CD4-positive, alpha-beta T cell treated with Interleukin-4 for 4 hours (primary cell): ENCODE data around the gene FLYWCH1.

ENCODE experiments used
- DNase-seq: peaks from one replicate; pipeline ENCODE4 v3.0.0-alpha.2; 2020

The FLYWCH1 gene

DNA sequence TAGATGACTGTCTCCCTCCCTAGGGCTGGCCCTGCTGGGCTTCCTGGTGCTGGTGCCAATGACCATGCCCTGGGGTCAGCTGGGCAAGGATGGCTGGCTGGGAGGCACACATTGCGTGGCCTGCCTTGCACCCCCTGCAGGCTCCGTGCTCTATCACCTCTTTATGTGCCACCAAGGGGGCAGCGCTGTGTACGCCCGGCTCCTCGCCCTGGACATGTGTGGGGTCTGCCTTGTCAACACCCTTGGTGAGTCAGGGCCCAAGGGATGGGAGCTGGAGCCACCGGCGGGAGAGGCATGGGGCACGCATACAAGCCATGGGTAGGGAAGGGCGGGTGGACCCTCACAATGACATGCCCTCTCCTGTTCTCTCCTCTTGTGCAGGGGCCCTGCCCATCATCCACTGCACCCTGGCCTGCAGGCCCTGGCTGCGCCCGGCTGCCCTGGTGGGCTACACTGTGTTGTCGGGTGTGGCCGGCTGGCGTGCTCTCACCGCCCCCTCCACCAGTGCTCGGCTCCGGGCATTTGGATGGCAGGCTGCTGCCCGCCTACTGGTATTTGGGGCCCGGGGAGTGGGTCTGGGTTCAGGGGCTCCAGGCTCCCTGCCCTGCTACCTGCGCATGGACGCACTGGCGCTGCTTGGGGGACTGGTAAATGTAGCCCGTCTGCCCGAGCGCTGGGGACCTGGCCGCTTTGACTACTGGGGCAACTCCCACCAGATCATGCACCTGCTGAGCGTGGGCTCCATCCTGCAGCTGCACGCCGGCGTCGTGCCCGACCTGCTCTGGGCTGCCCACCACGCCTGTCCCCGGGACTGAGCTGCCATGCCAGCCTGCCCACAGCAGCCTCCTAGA is 59.6 kb downstream of the FLYWCH1 start:
- no peak for DNase-seq

DNA sequence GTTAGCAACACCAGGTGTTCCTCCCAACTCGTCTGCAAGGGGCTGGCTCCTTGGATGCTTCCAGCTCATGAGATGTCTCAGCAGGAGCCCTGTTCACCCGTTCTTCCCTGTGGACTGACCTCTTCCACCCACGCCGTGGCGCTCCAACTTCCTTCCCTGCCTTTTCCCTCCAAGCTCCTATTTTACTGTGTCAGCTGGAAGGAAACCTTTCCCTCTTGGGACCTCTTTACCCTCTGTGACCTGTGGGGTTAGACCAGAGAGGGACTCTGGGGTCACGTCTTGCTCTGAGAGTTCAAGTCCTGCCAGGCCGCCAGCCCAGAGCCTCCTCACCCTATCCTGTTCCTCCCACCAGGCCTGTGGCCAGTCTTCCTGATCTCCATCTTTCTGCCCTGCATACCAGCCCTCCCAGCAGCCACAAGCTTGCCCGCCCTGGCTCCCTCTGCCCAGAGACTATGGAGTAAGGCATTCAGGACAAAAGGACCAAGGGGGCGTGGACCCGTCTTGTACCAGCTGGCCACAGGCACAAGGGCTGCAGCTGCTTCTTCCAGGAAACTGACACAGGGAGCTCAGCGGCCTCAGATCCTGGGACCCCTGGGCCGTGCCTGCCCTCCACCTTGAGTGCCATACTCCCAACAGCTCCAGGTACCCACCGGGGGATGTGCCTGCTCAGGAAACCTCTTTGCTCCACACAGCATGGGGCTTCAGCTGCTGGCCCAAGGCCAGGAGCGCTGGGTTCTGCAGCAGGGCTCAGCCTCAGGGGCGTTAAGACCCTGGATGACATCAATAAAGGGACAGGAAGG is 60.5 kb downstream of the FLYWCH1 start:
- DNase-seq: no peak

DNA sequence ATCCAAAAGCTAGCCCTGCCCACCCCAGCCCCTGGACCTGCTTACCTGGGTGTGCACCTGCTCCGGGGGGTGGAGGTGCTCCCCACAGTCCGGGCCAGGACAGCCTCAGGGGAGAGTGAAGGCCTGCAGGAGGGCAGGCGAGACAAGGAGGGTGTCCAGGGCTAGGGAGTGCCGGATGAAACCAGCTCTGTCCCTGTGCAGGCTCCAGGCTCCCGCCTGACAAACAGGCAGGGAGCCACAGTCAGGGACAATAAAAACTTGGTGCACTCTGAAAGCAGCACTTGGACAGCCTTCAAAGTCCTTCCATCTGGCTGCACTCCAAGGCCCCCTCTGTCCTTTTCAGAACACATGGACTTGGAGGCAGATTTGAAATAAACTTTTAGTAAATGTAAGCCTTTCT is 61.4 kb downstream of the FLYWCH1 start:
- no peak for DNase-seq

DNA sequence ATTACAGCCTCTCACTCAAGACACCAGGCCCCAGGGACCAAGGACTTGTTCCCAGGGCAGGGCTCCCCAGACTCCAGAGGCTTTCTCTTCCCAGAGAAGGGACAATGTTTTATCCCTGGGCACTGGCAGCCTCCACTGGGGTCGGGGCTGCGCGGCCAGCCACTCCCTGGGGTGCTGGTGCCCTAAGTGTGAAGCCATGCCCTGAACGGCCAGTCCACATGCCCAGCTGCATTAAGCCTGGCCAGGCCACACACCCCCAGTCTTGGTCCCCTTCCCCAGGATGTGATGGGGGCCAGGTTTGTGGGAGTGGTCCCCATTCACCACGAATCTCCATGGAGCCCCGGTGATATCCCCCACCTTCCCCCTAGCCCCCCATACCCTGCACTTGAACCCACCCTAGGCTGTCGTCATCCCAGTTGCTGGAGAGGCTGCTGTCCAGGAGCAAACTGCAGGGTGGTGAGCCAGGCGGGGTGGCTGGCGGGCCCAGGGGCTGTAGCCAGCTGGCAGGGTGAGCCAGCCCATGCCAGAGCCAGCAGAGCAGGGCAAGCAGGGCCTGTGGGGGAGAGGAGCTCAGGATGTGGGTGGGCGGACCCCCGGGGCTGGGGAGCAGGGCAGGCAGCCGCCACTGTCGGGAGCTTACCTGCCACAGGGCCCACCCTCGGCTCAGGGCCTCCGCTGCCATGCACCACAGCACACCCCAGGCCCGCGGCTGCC is 62.0 kb downstream of the FLYWCH1 start:
- no peak for DNase-seq

DNA sequence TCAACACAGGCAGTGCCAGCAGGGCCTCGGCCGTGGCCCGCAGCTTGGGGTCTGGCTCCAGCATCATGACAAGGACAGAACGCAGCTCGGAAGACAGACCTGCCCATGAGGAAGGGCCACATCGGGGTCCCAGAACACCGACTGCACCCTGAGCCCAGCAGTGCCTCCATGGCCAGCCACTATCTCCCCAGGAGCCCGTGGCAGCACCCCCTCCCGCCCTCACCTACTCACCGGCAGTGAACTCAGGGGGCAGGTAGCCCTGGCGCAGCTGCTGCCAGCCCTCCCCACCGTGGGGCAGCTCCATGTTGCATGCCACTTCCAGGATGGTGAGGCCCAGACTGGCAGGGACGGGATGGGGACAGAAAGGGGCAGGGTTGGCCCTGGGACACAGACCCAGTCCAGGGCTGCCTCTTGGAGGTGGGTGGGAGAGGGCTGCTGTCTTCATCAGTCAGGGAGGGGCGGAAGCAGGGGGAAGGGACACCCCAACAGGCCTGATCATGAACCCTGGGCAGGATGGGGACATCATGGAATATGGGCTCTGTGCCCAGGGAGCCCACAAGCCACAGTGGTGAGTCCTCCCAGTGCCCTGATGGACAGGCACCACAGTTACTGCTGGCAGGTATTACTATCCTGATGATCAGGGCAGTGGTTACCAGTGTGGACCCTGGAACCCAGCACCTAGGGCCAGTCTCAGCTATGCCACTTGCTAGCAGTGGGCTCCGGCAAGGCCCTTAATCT is 62.8 kb downstream of the FLYWCH1 start:
- no peak for DNase-seq

DNA sequence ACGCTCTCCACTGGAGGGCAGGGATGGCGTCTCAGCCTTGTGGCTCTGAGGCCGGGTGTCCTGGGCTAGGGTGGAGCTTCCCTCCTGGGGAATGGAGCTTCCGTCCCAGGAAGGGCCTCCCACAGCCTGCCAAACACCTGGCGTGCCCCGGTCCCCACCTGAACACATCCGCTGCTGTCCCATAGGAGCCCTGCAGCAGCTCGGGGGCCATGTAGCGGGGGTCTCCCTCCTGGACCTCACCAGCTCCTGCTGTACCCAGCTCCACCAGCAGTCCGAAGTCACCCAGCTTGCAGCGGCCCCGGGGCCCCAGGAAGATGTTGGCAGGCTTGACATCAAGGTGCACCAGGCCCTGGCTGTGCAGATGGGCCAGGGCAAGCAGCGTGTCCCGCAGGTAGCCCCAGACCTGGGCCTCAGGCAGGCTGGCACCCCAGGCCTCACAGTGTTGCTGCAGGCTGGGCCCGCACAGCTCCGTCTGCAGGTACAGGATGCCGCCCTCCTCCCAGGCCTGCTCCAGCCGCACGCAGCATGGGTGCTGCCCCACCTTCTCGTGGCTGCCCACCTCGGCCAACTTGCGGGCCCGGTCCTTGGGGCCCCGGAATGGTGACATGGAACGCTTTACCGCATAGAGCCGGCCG is 63.5 kb downstream of the FLYWCH1 start:
- no peak for DNase-seq

DNA sequence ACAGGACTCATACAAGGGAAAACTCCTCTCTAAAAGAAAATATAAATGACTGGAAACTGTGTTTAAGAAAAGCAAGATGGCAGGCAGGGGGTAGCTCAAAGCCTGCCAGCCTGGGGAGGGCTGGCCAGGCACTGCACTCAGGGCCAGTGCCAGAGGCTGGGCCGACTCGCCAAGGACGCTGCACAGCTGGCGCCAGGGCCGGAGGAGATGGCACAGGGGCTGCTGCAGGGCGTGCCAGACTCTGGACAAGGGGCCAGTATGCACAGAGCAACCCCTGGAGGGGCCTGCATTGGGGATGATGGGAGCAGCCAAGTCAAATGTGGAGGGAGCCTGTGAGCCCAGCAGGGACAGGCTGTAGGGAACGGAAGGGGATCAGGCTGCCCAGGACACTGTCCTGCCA is 64.5 kb downstream of the FLYWCH1 start:
- no peak for DNase-seq

DNA sequence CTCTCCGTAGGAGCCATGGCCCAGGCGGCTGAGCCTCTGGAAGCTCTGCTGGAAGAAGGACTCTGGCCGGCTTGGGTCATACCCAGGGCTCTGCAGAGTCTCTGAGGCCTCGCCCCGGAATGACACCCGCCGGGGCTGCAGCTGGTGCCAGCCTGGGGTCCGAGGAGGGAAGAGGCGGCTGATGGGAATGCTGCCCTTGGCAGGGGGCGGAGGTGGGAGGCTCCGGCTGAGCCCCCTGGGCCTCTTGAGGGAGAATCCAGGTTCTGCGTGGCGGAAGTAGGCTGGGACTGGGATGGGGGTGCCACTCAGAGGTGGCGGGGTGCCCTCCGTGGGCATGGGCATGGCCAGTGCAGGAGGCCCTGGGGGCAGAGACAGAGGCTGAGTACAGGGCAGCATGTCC is 64.9 kb downstream of the FLYWCH1 start:
- DNase-seq: no peak

DNA sequence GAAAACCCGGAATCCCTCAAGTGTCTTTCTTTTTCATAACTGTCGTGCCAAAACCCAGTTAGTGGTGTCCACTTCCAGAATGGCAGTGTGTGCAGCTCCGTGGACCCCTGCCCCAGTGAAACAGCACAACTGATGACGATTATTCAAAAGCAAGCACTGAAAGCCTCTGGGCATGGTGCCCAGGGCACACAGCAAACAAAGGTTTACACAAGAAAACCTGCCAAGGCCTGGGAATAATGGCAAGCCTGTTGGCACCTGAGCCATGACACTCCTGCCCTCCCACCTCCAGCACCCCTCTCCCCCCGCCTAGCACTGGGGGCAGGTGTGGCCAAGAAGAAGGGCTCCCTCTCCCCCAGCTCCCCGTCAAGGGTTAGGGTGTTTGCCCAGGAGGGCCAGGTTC is 65.7 kb downstream of the FLYWCH1 start:
- DNase-seq: no peak

DNA sequence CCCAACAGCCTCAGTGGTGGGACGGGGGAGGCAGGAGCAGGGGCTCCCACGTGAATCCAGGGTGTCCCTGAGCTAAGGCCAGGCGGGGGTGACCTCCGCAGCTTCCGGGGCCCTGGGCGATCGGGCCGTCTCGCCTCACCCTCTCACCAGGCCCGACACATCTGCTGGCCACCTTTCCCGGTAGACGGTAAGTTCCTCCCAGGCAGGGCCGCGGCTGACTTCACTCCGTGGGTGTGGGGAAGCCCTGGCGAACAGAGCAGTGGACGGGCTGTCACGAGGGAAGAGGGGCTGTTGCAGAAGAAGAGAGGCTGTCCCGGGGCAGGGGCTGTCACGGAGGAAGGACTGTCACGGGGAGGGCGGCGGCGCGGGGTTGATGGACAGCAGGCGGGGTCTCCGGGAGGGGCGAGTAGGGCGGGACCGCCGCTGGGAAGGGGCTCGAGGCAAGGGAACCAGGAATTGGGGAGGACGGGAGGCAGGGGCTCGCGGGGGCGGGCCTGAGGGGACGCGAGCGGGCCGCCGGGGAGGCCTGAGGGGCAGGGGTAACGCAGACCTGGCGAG is 68.0 kb downstream of the FLYWCH1 start:
- DNase-seq: no peak

- DNase-seq: peak; percentile 88
Observed at GRCh38 chr16:2980227-2981176, 68.8 kb downstream of the FLYWCH1 start, which contains the start of gene PKMYT1. Gene PKMYT1 (minus strand): TSS chr16:2980446. CDS start chr16:2979657, 789 bp downstream.

DNA sequence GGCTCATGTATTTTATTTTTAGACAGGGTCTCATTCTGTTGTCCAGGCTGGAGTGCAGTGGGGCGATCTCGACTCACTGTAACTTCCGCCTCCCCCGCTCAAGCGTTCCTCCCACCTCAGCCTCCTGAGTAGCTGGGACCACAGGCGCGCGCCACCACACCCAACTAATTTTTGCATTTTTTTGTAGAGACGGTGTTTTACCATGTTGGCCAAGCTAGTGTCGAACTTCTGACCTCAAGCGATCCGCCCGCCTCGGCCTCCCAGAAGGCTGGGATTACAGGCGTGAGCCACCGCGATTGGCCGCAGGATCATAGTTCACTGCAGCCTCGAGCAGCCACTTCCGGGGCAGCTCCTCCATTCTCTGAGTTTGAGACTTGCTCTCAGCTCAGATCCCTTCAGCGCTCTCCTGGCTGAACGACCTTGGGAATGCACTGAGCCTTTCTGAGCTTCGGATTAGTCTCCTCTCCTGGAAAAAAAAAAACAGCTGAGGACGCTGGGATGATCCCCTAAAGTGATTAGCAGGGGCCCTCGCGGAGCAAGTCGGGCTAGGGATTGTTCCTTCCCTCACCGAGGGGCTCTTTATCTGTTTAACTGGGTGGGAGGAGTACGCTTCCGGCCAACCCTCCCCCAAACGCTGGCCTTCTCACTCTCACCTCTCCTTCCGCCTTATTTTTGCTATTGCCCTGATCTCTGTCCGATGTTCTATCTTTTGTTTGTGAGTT is 69.6 kb downstream of the FLYWCH1 start:
- DNase-seq: no peak

GRCh38 chr16:2981899-2982250 is 70.1 kb downstream of the FLYWCH1 start:
- DNase-seq: no peak

DNA sequence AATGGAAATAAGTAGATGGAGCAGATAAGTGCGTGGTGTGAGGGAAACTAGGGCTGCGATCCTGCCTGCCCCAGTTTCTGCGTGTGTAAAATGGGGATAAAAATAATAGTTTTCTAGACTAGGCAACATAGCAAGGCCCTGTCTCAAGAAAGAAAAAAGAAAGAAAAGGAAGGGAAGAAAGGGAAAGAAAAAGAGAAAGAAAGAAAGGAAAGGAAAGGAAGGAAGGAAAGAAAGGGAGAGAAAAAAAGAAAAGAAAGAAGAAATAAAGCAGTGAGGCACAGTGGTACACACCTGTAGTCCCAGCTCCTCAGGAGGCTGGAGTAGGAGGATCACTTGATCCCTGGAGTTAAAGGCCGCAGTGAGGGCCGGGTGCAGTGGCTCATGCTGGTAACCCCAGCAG is 70.7 kb downstream of the FLYWCH1 start:
- no peak for DNase-seq

DNA sequence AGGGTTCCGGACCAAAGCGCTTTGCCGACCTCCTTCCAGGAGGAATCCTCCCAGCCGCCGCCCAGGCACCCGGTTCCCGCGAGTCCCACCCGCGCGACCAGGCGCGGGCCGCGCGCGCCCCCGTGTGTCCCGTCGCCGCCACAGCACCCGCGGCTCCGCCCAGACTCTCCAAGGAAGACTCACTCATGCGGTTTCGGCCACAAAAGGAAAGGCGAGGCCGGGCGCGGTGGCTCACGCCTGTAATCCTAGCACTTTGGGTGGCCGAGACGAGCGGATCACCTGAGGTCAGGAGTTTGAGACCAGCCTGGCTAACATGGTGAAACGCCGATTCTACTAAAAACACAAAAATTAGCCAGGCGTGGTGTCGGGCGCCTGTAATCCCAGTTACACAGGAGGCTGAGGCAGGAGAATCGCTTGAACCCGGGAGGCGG is 72.0 kb downstream of the FLYWCH1 start:
- DNase-seq: peak; percentile 62

DNA sequence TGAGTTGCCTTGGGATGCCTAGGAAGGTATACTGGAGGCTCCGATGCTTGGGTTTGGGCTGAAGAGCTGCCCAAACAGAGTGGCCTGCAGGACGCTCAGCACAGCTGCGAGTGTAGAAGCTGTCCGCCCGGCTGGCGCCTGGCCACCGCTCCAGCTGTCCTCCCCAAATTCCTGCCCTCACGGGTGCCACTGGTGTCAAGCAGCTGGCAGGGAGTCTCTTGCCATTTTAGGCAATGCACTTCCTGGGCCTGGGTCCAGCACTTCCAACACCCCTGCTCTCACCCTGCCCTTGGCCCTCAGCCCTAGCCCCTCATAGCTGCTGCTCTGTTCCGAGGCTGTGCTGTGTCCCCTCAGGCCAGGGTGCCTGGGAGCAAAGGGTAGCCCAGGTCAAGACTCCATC is 73.7 kb downstream of the FLYWCH1 start:
- no peak for DNase-seq

- no peak for DNase-seq
Observed at GRCh38 chr16:2985893-2986355, 74.2 kb downstream of the FLYWCH1 start.

DNA sequence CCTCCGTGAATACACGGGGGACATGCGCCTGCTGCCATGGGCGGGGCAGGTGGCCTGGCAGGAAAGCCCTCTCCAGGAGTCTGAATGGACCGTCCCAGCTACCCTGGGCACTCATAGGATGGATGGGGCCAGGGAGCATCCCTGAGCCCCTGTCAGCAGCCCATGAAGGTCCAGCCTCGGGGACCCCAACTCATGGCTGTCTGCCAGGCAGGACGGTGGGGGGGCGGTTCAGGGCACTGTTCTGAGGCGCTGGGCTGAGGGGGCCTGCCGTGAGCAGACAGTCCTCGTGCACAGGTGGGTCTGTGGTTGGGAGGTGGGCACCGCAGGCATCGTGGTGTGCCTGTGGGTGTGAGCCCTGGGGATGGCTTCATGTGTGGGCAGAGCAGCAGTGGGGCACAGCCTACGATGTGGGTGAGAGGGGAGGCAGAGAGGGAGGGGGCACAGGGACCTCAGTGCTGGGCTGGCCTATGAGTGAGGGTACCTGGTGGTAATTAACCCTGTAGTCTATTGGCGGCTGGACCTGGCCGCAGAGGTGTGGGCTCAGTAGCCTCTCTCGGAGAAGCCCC is 75.0 kb downstream of the FLYWCH1 start:
- DNase-seq: no peak

- no peak for DNase-seq
Observed at GRCh38 chr16:2987286-2987685, 75.6 kb downstream of the FLYWCH1 start.

DNA sequence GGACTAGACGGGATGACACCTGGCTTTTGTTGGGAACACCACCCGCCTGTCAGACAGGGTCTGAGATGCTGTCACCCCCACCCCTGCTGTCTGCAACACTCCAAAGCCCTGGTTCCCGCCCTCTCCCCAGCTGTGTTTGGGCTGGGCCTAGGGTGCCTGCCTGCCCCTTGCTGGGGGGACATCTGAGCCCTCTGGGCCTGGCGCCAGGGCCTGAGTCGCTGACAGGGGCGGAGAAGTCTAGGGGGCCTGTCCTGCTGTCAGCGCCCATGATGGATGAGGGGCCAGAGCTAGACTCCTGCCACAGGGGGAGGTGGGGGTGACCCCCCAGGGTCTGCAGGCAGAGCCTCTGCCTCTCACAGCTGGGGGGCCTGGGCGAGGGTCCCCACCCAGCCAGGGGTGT is 76.1 kb downstream of the FLYWCH1 start:
- DNase-seq: no peak
